Left lung (tissue), 10 donors: Measurements from ENCODE around the gene PRICKLE4. TPM values are rescaled to one million over a fixed set of nuclear protein-coding genes. Genes with fewer than 3 reads are reported as not detected.

Experiments used
- ATAC-seq: fragments of 200-7000 bp; cut with Tn5 transposase; one replicate; pipeline ENCODE4 v1.9.1; 2020; ENCODE audit warnings: moderate library complexity
- DNase-seq, 4 donors: peaks; one replicate each; pipeline ENCODE4 v3.0.0-alpha.2; 2013 to 2020
- H3K27ac ChIP-seq, 2 donors: fragments of 200-600 bp; sonication (generic) in 1 of 2; one replicate each; pipeline versions ENCODE4 v1.5.0 to v1.8.0; 2020 to 2021
- H3K27me3 ChIP-seq, 2 donors: fragments of 200-600 bp; sonication (generic) in 1 of 2; one replicate each; pipeline versions ENCODE4 v1.5.0 to v1.8.0; 2020 to 2021
- H3K36me3 ChIP-seq, 2 donors: fragments of 200-600 bp; sonication (generic) in 1 of 2; one replicate each; pipeline versions ENCODE4 v1.5.0 to v1.8.0; 2020 to 2021
- H3K4me1 ChIP-seq, 2 donors: fragments of 200-600 bp; one replicate each; pipeline ENCODE4 v1.8.0; 2021
- H3K4me3 ChIP-seq, 2 donors: fragments of 200-600 bp; sonication (generic) in 1 of 2; one replicate each; pipeline versions ENCODE4 v1.5.0 to v1.8.0; 2020 to 2021; ENCODE audit warnings: mild to moderate bottlenecking in 1 of 2
- H3K9me3 ChIP-seq, 2 donors: fragments of 200-600 bp; sonication (generic) in 1 of 2; one replicate each; pipeline versions ENCODE4 v1.5.0 to v1.8.0; 2020 to 2021
- CTCF ChIP-seq, 2 donors: fragments of 200-600 bp; sonication (generic) in 1 of 2; IDR thresholded peaks; one replicate each; pipeline versions ENCODE4 v1.5.0 to v1.8.0; 2021; ENCODE audit warnings: antibody characterized with exemption in 2 of 2
- intact Hi-C, 2 donors: fragments of 100-400 bp; cut with DNase I; formaldehyde crosslinking; loops; one replicate each; pipeline versions ENCODE4 v1.11.2 to v1.14.2; 2022
- polyA plus RNA-seq, 6 donors: library from polyadenylated mRNA; unstranded; fragments of 120-200 nt; gene quantifications; one replicate each; pipeline ENCODE4 v1.2.1, GENCODE V29; 2013; ENCODE audit not compliant: insufficient read length in 6 of 6
- total RNA-seq, 2 donors: library from RNA; stranded (reverse); fragmentation: NEBNext Ultra II Directional; extraction: Animal tissue kit (Norgen Biotek cat#: 25700); gene quantifications; one replicate each; pipeline ENCODE4 v1.2.1, GENCODE V29; 2021
- donor health status: DM: no; HTN: yes; CAD: no.
- donor health status: DM: no; HTN: no; CAD: no.

Gene PRICKLE4
- total and polyA plus RNA-seq, 8 donors: 4.5 to 13.7 (median 10.3) TPM

GRCh38 chr6:41746107-41746506 is 34.5 kb upstream of the PRICKLE4 start:
- Histone ChIP-seq H3K27ac (peak overlapping the region in 1 of 2 donors; percentile 13), H3K27me3 (no peaks in the 10 kb centered on the region), H3K36me3 (no peaks in the 10 kb centered on the region), H3K4me3 (no peak overlapping the region), H3K9me3 (no peaks in the 10 kb centered on the region), H3K4me1 (peaks cover 5 to 11% of the 10 kb centered on the region in 2 donors)
- no peak for ATAC-seq
- intact Hi-C loops: no loop called here
- TF ChIP-seq CTCF (IDR thresholded peaks at IDR 0.05): no peak
- DNase-seq: no peak

- peaks cover 5 to 11% of the 10 kb centered on the region in 2 donors for H3K4me1 ChIP-seq
- no peaks in the 10 kb centered on the region for H3K27me3 ChIP-seq
- no peak for TF ChIP-seq CTCF (IDR thresholded peaks at IDR 0.05)
- H3K27ac ChIP-seq: peak within 1 kb of the TSS in 1 of 2 donors; percentile 75
- peak in 1 of 4 donors; percentile 61 for DNase-seq
- ATAC-seq: peak; percentile 81
- H3K36me3 ChIP-seq: no peaks in the 10 kb centered on the region
- intact Hi-C loops: no loop called here
- no peaks in the 10 kb centered on the region for H3K9me3 ChIP-seq
- no peak within 1 kb of the TSS for H3K4me3 ChIP-seq
These were observed 33.1 kb upstream of the PRICKLE4 start, which contains the start of gene PGC for GRCh38 chr6:41747256-41748101. Gene PGC, minus strand, starts transcription at chr6:41747397. Its CDS starts 63 bp downstream, at chr6:41747334.

GRCh38 chr6:41748102-41748477 is 32.5 kb upstream of the PRICKLE4 start:
- Histone ChIP-seq H3K27ac (peak overlapping the region in 1 of 2 donors; percentile 75), H3K27me3 (no peaks in the 10 kb centered on the region), H3K9me3 (no peaks in the 10 kb centered on the region), H3K36me3 (no peaks in the 10 kb centered on the region), H3K4me3 (no peak overlapping the region), H3K4me1 (peaks cover 5 to 11% of the 10 kb centered on the region in 2 donors)
- intact Hi-C loops: no loop called here
- no peak for TF ChIP-seq CTCF (IDR thresholded peaks at IDR 0.05)
- no peak for DNase-seq
- peak; percentile 17 for ATAC-seq

- peak; percentile 59 for ATAC-seq
- TF ChIP-seq CTCF (IDR thresholded peaks at IDR 0.05): no peak
- Histone ChIP-seq H3K27me3 (no peaks in the 10 kb centered on the region), H3K4me1 (peaks cover 5 to 11% of the 10 kb centered on the region in 2 donors), H3K27ac (peak overlapping the region in 1 of 2 donors; percentile 75), H3K9me3 (no peaks in the 10 kb centered on the region), H3K4me3 (no peak overlapping the region), H3K36me3 (no peaks in the 10 kb centered on the region)
- peak in 2 of 4 donors; percentile 63 to 66 for DNase-seq
- intact Hi-C loops: no loop called here
These were observed 32.0 kb upstream of the PRICKLE4 start for GRCh38 chr6:41748542-41748941.

- no peak overlapping the region for H3K27ac ChIP-seq
- no peak for TF ChIP-seq CTCF (IDR thresholded peaks at IDR 0.05)
- H3K27me3 ChIP-seq: no peaks in the 10 kb centered on the region
- H3K4me1 ChIP-seq: peaks cover 5 to 11% of the 10 kb centered on the region in 2 donors
- no peak for DNase-seq
- H3K9me3 ChIP-seq: no peaks in the 10 kb centered on the region
- no peaks in the 10 kb centered on the region for H3K36me3 ChIP-seq
- intact Hi-C loops: no loop called here
- no peak overlapping the region for H3K4me3 ChIP-seq
- no peak for ATAC-seq
These were observed 30.2 kb upstream of the PRICKLE4 start for GRCh38 chr6:41750374-41750773.
